PC-3 (cell line): ENCODE data around the gene PTGFR. TPM values are rescaled to one million over a fixed set of nuclear protein-coding genes. Genes with fewer than 3 reads are reported as not detected.

Source experiments
- ATAC-seq: fragments of 200-7000 bp; cut with Tn5 transposase; 2 replicates; pipeline ENCODE4 v1.9.1; 2020; ENCODE audit warnings: mild to moderate bottlenecking, moderate library complexity
- BruUV-seq: library from RNA; stranded (reverse); fragments of 400-500 nt; replicated peaks from 2 replicates; lab custom pipeline; 2021; lab: Mats Ljungman, UMichigan
- CTCF ChIA-PET: fragments of 300-600 bp; sonication (Branson Sonifier 250); formaldehyde crosslinking; loops from one replicate; lab custom pipeline; 2022; ENCODE audit warnings: antibody characterized with exemption; lab: Charles Lee
- POLR2A ChIA-PET: fragments of 300-600 bp; sonication (Branson Sonifier 250); formaldehyde crosslinking; loops from one replicate; lab custom pipeline; 2022; ENCODE audit warnings: antibody characterized with exemption; ENCODE audit not compliant: unreplicated experiment; lab: Charles Lee
- DNase-seq: peaks from one replicate; pipeline ENCODE4 v3.0.0-alpha.2; 2015
- H2AFZ ChIP-seq: fragments of 300-600 bp; sonication (generic); 2 replicates; pipeline ENCODE4 v1.6.0; 2016; ENCODE audit warnings: antibody characterized with exemption, low read length
- H3F3A ChIP-seq: fragments of 300-600 bp; sonication (generic); one replicate; pipeline ENCODE4 v1.6.0; 2017; ENCODE audit warnings: antibody characterized with exemption, low read length, control low read depth, mild to moderate bottlenecking; ENCODE audit not compliant: unreplicated experiment
- H3K27ac ChIP-seq: fragments of 300-600 bp; sonication (generic); 2 replicates; pipeline ENCODE4 v1.5.1; 2016; ENCODE audit warnings: mild to moderate bottlenecking, low read length
- H3K27me3 ChIP-seq: fragments of 300-600 bp; sonication (generic); 2 replicates; pipeline ENCODE4 v1.6.1; 2016; ENCODE audit warnings: low read length, mixed read lengths
- H3K36me3 ChIP-seq: fragments of 300-600 bp; sonication (generic); 2 replicates; pipeline ENCODE4 v1.6.1; 2016; ENCODE audit warnings: low read depth, mixed run types, low read length, mixed read lengths
- H3K4me1 ChIP-seq: fragments of 300-600 bp; sonication (generic); 2 replicates; pipeline ENCODE4 v1.5.1; 2016; ENCODE audit warnings: low read length; ENCODE audit not compliant: insufficient read depth
- H3K4me2 ChIP-seq: fragments of 300-600 bp; sonication (generic); 2 replicates; pipeline ENCODE4 v1.6.0; 2016; ENCODE audit warnings: low read length
- H3K4me3 ChIP-seq: fragments of 300-600 bp; sonication (generic); 2 replicates; pipeline ENCODE4 v1.5.1; 2016; ENCODE audit warnings: mild to moderate bottlenecking, low read length, mixed read lengths
- H3K79me2 ChIP-seq: fragments of 300-600 bp; sonication (generic); 2 replicates; pipeline ENCODE4 v1.6.1; 2017; ENCODE audit warnings: low read length, mixed read lengths
- H3K9ac ChIP-seq: fragments of 300-600 bp; sonication (generic); 2 replicates; pipeline ENCODE4 v1.6.0; 2016; ENCODE audit warnings: mild to moderate bottlenecking, low read length
- H3K9me2 ChIP-seq: fragments of 300-600 bp; sonication (generic); replicated peaks from 2 replicates; pipeline ENCODE4 v1.6.1; 2016; ENCODE audit warnings: mixed run types, low read length, mixed read lengths
- H3K9me3 ChIP-seq: fragments of 300-600 bp; sonication (generic); 2 replicates; pipeline ENCODE4 v1.6.1; 2016; ENCODE audit warnings: low read length, mixed read lengths
- H4K20me1 ChIP-seq: fragments of 300-600 bp; sonication (generic); 2 replicates; pipeline ENCODE4 v1.6.1; 2016; ENCODE audit warnings: low read length, mixed read lengths
- CTCF ChIP-seq: fragments of 300-600 bp; sonication (generic); conservative IDR thresholded peaks from 2 replicates; pipeline ENCODE4 v1.5.1; 2017; ENCODE audit warnings: antibody characterized with exemption, low read depth, mild to moderate bottlenecking, low read length
- EZH2 ChIP-seq: fragments of 300-600 bp; sonication (generic); IDR thresholded peaks from one replicate; pipeline ENCODE4 v1.6.1; 2017; ENCODE audit warnings: antibody characterized with exemption, mild to moderate bottlenecking, low read length; ENCODE audit not compliant: unreplicated experiment
- EZH2phosphoT487 ChIP-seq: fragments of 300-600 bp; sonication (generic); IDR thresholded peaks from 2 replicates; pipeline ENCODE4 v1.6.1; 2018; ENCODE audit warnings: mild to moderate bottlenecking, antibody characterized with exemption, low read length, borderline replicate concordance
- intact Hi-C: fragments of 100-400 bp; cut with micrococcal nuclease; formaldehyde crosslinking; loops from 2 replicates; pipeline ENCODE4 v1.9.0; 2023
- total RNA-seq: library from RNA; depleted of rRNA; stranded (reverse); fragments of >200 nt; gene quantifications from 2 replicates; pipeline ENCODE4 v1.2.3, GENCODE V29; 2014

Gene PTGFR
- total RNA-seq, 1 experiment from 2014 or later, result 6.8 TPM

DNA sequence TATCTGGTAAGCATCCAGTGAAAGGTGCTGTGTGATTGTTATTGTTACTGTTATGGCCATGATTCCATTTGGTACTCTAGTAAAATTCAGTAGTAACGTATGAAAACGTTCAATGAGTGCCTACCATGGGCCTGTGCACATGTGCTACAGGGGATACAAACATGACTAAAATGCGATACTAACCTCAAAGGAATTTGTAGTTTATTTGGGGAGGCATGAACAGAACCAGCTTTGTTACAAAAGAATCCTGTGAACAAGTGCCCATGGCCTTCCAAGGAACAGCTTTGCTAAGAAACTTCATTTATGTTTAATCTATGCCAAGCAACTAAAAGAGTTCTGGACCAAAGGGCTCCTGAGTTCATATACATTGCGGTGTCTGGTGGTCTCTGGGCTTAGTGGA, 28.7 kb downstream of the PTGFR start:
- CTCF ChIA-PET, result no interaction called here
- TF ChIP-seq EZH2 (no peak), EZH2phosphoT487 (no peak), CTCF (no peak)

DNA sequence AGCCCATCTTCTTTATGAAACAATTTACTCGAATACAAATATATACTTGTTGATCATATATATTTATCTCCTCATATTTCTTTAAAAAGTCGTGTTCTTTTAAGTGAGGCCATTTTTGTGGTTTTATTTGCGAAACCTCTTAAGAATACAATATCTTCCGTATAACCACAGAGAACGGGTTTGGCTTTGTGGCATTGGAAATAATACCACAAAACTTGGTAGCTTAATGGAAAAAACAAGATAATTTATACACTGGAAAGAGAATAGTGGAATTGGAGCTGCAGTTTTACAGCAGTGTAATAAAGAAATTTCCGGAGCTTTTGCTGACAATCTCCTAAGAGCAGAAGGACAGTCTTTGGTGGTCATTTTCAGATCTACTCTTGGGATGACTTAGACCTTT, 29.4 kb downstream of the PTGFR start:
- Histone ChIP-seq H3K9ac (no peak overlapping the region), H4K20me1 (no peaks in the 10 kb centered on the region), H3K9me2 (no peaks in the 10 kb centered on the region), H3K27me3 (no peaks in the 10 kb centered on the region), H3K4me3 (no peak overlapping the region), H3K4me2 (no peak overlapping the region), H3K79me2 (no peaks in the 10 kb centered on the region), H2AFZ (no peak overlapping the region), H3K36me3 (no peaks in the 10 kb centered on the region), H3K27ac (no peak overlapping the region), H3F3A (no peaks in the 10 kb centered on the region), H3K4me1 (no peaks in the 10 kb centered on the region), H3K9me3 (no peaks in the 10 kb centered on the region)
- DNase-seq, result no peak
- BruUV-seq, result no TSS peak
- ChIA-PET POLR2A (no interaction called here), CTCF (no interaction called here)
- intact Hi-C loops, result no loop called here
- TF ChIP-seq CTCF (no peak), EZH2 (no peak), EZH2phosphoT487 (no peak)
- no peak for ATAC-seq

More for the DNA sequence above, 28.7 kb downstream of the PTGFR start:
- Histone ChIP-seq H3K4me1 (no peaks in the 10 kb centered on the region), H2AFZ (no peak overlapping the region), H3K9me2 (no peaks in the 10 kb centered on the region), H3K27me3 (no peaks in the 10 kb centered on the region), H4K20me1 (no peaks in the 10 kb centered on the region), H3K4me2 (no peak overlapping the region), H3K27ac (no peak overlapping the region), H3K9ac (no peak overlapping the region), H3K79me2 (no peaks in the 10 kb centered on the region), H3K36me3 (peaks cover 2% of the 10 kb centered on the region; the same call in 1 of the 2 replicates), H3K9me3 (no peaks in the 10 kb centered on the region), H3K4me3 (no peak overlapping the region), H3F3A (no peaks in the 10 kb centered on the region)
- DNase-seq (peak; percentile 16), ATAC-seq (no peak)
- POLR2A ChIA-PET, result no interaction called here
- intact Hi-C loops, result no loop called here
- no TSS peak for BruUV-seq

GRCh38 chr1:78520843-78521242, 30.1 kb downstream of the PTGFR start:
- POLR2A ChIA-PET, result no interaction called here
- intact Hi-C loops, result no loop called here
- ATAC-seq (no peak), DNase-seq (no peak)
- H3F3A ChIP-seq, result no peaks in the 10 kb centered on the region
- H3K27me3 ChIP-seq, result no peaks in the 10 kb centered on the region
- no peak overlapping the region for H3K27ac ChIP-seq
- no peak overlapping the region for H2AFZ ChIP-seq
- H4K20me1 ChIP-seq, result no peaks in the 10 kb centered on the region
- BruUV-seq, result no TSS peak
- H3K4me3 ChIP-seq, result no peak overlapping the region
- no peak for TF ChIP-seq CTCF
- no peak for TF ChIP-seq EZH2phosphoT487
- TF ChIP-seq EZH2, result no peak
- CTCF ChIA-PET, result no interaction called here
- H3K9me2 ChIP-seq, result no peaks in the 10 kb centered on the region
- 0 out of 2 replicates have a peak, but pooled peaks cover 1% of the 10 kb centered on the region for H3K4me1 ChIP-seq
- H3K4me2 ChIP-seq, result no peak overlapping the region
- no peaks in the 10 kb centered on the region for H3K9me3 ChIP-seq
- H3K9ac ChIP-seq, result no peak overlapping the region
- no peaks in the 10 kb centered on the region for H3K79me2 ChIP-seq
- no peaks in the 10 kb centered on the region for H3K36me3 ChIP-seq
